IPS DF 4.7 (cell line): Measurements from ENCODE around the gene SDHAF4.
"Not testable (repeated sequence)": the region's sequence is repeated elsewhere in the genome, so short reads cannot be mapped to it uniquely, and the experiment has no call there.

ENCODE experiments used
- DNase-seq: peaks from one replicate; pipeline ENCODE4 v3.0.0-alpha.2; 2013; ENCODE audit warnings: low spot score; ENCODE audit errors: extremely low read depth

The SDHAF4 gene

DNA sequence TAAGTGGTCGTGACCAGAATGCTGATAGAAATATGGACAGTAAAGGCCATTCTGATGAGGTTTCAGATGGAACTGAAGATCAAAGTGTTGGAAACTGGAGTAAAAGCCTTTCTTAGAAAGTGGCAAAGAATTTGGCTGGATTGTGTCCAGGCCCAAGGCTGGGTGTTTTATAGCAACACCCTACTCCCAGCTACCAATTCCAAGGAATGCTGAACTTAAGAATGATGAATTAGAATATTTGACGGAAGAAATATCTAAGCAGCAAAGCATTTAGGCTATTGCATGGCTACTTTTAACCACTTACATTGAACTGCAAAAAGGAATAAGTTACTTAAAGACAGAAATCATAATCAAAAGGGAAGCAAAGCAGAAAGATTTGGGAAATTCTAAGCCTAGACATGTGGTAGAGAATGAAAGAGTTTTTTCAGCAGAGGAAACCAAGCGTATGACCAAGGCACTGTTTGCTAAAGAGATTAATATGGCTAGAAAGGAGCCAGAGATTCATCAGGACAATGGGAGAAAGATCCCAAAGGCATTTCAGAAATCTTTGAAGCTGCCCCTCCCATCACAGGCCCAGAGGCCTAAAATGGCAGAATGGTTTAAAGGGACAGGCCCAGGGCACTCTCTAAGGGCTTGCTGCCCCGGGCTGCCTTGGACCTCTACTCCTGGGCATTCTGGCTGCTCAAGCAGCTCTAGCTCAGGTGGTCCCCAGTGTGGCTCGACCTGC lies 25.8 kb downstream of the SDHAF4 start:
- DNase-seq: no peak

- no peak for DNase-seq
These were observed 26.4 kb downstream of the SDHAF4 start for GRCh38 chr6:70593118-70593486.

GRCh38 chr6:70599187-70599586 lies 32.5 kb downstream of the SDHAF4 start:
- no peak for DNase-seq

- DNase-seq: peak; percentile 25
These were observed 34.3 kb downstream of the SDHAF4 start for GRCh38 chr6:70601014-70601413.

DNA sequence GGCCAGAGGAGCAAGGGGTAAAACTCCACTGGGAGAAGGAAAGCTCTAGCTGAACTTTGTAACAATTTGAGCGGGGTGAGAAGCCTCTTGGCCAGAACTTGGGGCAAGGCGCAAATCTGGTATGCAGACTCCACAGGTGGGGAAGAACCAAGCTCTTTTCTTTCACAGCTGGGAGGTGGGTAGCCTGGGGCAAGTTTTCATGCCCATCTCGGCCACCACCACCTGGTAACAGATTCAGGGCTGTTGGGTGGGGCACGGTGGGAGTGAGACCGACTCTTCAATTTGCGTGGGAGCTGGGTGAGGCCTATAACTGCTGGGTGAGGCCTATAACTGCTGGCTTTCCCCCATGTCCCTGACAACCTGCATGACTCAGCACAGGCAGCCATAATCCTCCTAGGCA lies 37.5 kb downstream of the SDHAF4 start:
- DNase-seq: no peak

GRCh38 chr6:70607371-70607770 lies 40.6 kb downstream of the SDHAF4 start:
- not testable (repeated sequence) for DNase-seq

GRCh38 chr6:70609181-70609580 lies 42.5 kb downstream of the SDHAF4 start:
- DNase-seq: not testable (repeated sequence)

- no peak for DNase-seq
These were observed 50.1 kb downstream of the SDHAF4 start for GRCh38 chr6:70616728-70617260.

DNA sequence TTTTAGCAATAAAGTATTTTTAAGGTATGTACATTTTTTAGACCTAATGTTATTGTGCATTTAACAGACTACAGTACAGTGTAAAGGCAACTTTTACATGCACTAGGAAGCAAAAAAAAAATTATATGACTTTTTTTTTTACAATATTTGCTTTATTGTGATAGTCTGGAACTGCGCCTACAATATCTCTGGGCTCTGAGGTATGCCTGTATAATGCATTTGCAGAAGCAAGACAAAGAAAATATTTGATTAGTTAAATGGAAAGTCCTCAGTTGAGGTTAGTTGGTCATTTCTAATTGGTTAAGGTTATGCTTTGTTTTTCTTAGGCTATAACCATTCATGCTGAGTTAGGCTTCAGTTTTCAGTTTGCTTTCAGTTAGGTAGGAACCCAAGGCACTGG lies 54.0 kb downstream of the SDHAF4 start:
- DNase-seq: no peak

GRCh38 chr6:70622461-70622860 lies 55.7 kb downstream of the SDHAF4 start:
- no peak for DNase-seq

- DNase-seq: no peak
These were observed 58.7 kb downstream of the SDHAF4 start for GRCh38 chr6:70625436-70625835.

GRCh38 chr6:70627500-70628254 lies 60.9 kb downstream of the SDHAF4 start:
- no peak for DNase-seq

GRCh38 chr6:70629929-70630328 lies 63.2 kb downstream of the SDHAF4 start:
- no peak for DNase-seq

DNA sequence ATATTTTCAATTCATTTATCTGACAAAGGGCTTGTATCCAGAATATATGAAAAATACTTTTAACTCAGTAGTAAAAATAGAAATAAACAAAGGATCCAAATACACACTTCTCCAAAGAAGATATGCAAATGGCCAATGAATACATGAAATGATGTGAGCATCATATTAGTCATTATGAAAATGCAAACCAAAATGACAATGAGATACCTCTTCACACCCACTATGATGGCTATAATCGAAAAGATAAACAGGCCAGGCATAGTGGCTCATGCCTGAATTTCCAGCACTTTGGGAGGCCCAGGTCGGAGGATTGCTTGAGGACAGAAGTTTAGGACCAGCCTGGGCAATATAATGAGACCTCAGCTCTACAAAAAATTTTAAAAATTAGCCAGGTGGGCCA lies 67.1 kb downstream of the SDHAF4 start:
- DNase-seq: no peak

DNA sequence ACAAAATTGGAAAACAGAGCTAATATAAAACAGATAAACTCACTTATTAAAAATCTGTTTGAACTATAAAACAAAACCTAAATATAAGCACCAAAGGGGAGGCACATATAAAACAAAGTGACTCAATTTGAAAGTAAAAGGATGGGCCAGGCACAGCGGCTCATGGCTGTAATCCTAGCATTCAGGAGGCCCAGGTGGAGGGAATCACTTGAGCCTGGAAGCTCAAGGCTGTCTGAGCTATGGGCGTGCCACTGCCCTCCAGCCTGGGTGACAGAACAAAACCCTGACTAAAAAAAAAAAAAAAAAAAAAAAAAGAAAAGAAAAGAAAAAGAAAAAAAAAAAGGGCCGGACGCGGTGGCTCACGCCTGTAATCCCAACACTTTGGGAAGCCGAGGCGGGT lies 69.9 kb downstream of the SDHAF4 start:
- DNase-seq: no peak

- no peak for DNase-seq
These were observed 71.7 kb downstream of the SDHAF4 start for GRCh38 chr6:70638468-70638867.
